ENCODE data around the gene IL20.

Gene IL20

GRCh38 chr1:206864939-206865671, at the start of gene IL20:
Gene IL20 (plus strand): TSS chr1:206865623. CDS start chr1:206865853, 230 bp downstream.
- in situ Hi-C loops (cut with MboI; ENCODE audit: low sequenced_read_pairs): no loop called here

- in situ Hi-C loops (cut with MboI; ENCODE audit: low sequenced_read_pairs): no loop called here
Observed at GRCh38 chr1:206816390-206817287, 48.8 kb upstream of the IL20 start.

- in situ Hi-C loops (cut with MboI; ENCODE audit: low sequenced_read_pairs): no loop called here
Observed at GRCh38 chr1:206821493-206821892, 43.9 kb upstream of the IL20 start.

GRCh38 chr1:206823727-206824126, 41.7 kb upstream of the IL20 start:
- in situ Hi-C loops (cut with MboI; ENCODE audit: low sequenced_read_pairs): no loop called here

GRCh38 chr1:206824331-206824730, 41.1 kb upstream of the IL20 start:
- in situ Hi-C loops (cut with MboI; ENCODE audit: low sequenced_read_pairs): no loop called here

- in situ Hi-C loops (cut with MboI; ENCODE audit: low sequenced_read_pairs): no loop called here
Observed at GRCh38 chr1:206826394-206826793, 39.0 kb upstream of the IL20 start.

GRCh38 chr1:206828061-206828460, 37.4 kb upstream of the IL20 start:
- in situ Hi-C loops (cut with MboI; ENCODE audit: low sequenced_read_pairs): no loop called here

- in situ Hi-C loops (cut with MboI; ENCODE audit: low sequenced_read_pairs): no loop called here
Observed at GRCh38 chr1:206828765-206829164, 36.7 kb upstream of the IL20 start.

- in situ Hi-C loops (cut with MboI; ENCODE audit: low sequenced_read_pairs): no loop called here
Observed at GRCh38 chr1:206829282-206829681, 36.1 kb upstream of the IL20 start.

GRCh38 chr1:206829875-206830274, 35.5 kb upstream of the IL20 start:
- in situ Hi-C loops (cut with MboI; ENCODE audit: low sequenced_read_pairs): no loop called here

GRCh38 chr1:206831650-206832049, 33.8 kb upstream of the IL20 start:
- in situ Hi-C loops (cut with MboI; ENCODE audit: low sequenced_read_pairs): no loop called here

- in situ Hi-C loops (cut with MboI; ENCODE audit: low sequenced_read_pairs): no loop called here
Observed at GRCh38 chr1:206832352-206832880, 33.0 kb upstream of the IL20 start.

GRCh38 chr1:206833106-206833680, 32.2 kb upstream of the IL20 start:
- in situ Hi-C loops (cut with MboI; ENCODE audit: low sequenced_read_pairs): no loop called here

GRCh38 chr1:206833801-206834200, 31.6 kb upstream of the IL20 start:
- in situ Hi-C loops (cut with MboI; ENCODE audit: low sequenced_read_pairs): no loop called here

GRCh38 chr1:206834217-206834616, 31.2 kb upstream of the IL20 start:
- in situ Hi-C loops (cut with MboI; ENCODE audit: low sequenced_read_pairs): no loop called here

- in situ Hi-C loops (cut with MboI; ENCODE audit: low sequenced_read_pairs): no loop called here
Observed at GRCh38 chr1:206834711-206835110, 30.7 kb upstream of the IL20 start.

- in situ Hi-C loops (cut with MboI; ENCODE audit: low sequenced_read_pairs): no loop called here
Observed at GRCh38 chr1:206835186-206835585, 30.2 kb upstream of the IL20 start.

GRCh38 chr1:206836111-206836510, 29.3 kb upstream of the IL20 start:
- in situ Hi-C loops (cut with MboI; ENCODE audit: low sequenced_read_pairs): no loop called here

GRCh38 chr1:206839006-206839560, 26.3 kb upstream of the IL20 start:
- in situ Hi-C loops (cut with MboI; ENCODE audit: low sequenced_read_pairs): no loop called here

GRCh38 chr1:206839857-206840256, 25.6 kb upstream of the IL20 start:
- in situ Hi-C loops (cut with MboI; ENCODE audit: low sequenced_read_pairs): no loop called here

Measured in hTERT RPE-1 (cell line).